GM15510 (cell line): Measurements from ENCODE around the gene STX18.

Experiments used
- POLR2A ChIP-seq: IDR thresholded peaks from 3 replicates; pipeline ENCODE4 v1.6.1; 2011; ENCODE audit warnings: borderline replicate concordance; ENCODE audit not compliant: insufficient read length; ENCODE audit errors: extremely low read depth

STX18 gene

DNA sequence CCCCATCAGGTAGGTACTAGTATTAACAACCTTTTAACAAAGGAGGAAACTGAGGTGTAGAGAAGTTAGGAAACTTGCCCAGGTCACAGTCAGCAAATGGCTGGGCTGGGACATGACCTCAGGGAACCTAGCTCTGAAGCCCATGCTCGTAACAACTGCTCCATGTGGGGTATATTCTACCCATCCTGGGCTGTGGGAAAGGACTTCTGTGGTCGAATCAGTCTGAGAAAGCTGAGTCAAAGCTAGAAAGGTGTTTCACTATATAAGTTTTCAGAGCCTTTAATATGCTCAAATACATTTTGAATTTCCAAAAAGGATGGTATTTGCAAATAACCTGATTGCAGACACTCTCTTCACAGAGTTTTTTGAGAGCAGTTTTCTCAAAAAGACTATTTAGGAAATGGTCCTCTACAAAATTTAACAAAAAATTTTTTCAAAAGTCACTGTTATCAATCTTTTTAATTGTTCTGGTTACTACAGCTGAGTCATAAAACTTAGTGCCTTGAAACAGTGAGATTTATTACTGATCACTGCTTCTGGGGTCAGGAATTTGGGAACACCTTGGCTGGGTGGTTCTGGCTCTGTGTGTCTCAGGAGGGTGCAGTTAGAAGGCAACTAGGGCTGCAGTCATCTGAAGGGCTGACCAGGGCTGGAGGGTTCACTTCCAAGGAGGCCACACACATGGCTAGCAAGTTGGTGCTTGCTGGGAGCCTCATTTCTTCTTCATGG lies 101.4 kb downstream of the STX18 start:
- no peak for TF ChIP-seq POLR2A

DNA sequence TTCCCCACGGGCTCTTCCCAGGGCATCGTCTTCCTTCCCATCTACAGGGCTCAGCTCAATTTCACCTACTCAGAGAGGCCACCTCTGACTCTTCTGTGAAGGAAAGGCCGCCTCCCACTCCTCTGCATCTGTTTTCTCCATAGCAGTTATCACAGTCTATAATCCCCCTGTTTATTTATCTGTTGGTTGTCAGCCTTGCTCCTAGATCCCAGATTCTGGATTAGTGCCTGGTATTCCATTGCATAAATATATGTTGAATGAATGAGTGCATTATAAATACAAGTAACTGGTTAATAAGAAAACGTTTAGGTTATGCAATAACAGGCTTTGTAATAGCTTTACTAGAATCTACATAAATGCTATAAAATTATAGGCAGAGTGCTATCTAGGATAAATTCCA lies 102.1 kb downstream of the STX18 start:
- TF ChIP-seq POLR2A = no peak

- TF ChIP-seq POLR2A = no peak
These were observed 103.0 kb downstream of the STX18 start for GRCh38 chr4:4438891-4439290.

- TF ChIP-seq POLR2A = no peak
These were observed 103.9 kb downstream of the STX18 start for GRCh38 chr4:4437798-4438470.

- no peak for TF ChIP-seq POLR2A
These were observed 105.5 kb downstream of the STX18 start for GRCh38 chr4:4436244-4436823.

DNA sequence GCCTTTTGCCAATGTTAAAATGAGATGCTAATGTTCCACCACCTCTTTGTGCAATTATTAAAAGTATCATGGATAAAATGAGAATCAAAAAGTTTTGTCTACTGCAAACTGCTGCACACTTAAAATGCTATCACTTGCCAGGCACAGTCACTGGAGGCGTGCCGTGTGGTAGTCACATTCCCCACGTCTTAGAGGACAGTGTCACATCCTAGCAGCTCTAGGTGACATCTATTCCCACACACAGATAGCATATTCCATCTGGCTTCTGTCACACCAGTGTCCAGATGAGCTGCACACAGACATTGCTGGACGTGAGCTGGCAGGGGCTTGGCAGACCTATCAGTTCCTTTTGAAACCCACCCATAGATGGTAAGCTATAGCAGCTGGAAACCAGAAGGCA lies 107.9 kb downstream of the STX18 start:
- no peak for TF ChIP-seq POLR2A

- no peak for TF ChIP-seq POLR2A
These were observed 109.3 kb downstream of the STX18 start for GRCh38 chr4:4432341-4433125.

GRCh38 chr4:4430492-4431195 lies 111.2 kb downstream of the STX18 start:
- no peak for TF ChIP-seq POLR2A

DNA sequence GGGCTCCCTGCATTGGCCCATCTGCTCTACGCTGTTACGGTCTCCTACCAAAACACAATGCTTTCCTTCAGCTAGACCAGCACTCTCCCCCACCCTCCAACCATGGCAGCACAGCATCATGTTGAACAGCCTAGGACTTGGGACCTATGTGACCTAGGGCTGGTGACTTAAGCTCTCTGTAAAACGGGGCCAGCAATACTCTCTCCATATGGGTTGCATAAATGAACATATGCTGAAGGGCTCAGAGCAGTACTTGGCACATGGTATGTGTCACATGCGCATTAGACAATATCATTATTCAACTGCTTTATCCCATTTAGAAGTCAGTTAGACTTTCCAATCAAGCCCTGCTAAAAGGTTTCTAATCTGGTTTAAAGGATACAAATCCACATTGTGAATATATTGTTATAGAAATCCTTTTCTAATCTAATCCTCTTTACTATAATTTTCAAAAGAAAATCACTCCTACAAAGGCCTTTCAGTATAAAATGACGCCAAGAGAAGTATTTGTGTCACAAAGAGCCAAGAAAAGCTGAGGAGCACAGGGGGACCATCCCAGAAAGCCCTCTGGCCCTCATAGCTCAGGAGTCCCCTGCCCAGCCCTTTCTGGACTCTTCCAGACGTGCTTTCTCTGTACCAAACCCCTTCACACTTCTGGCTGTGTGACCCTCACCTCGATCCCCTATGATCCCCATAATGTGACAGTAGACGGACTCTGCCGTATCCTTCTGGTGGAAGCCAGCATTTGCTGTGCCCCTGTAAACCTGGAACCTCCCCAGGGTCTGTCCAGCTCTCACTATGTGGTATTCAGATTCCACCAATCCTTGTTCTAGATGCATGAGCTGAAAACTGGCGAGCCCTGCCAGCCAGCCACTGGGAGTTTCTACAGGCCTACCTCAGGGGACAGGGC lies 112.6 kb downstream of the STX18 start:
- no peak for TF ChIP-seq POLR2A

DNA sequence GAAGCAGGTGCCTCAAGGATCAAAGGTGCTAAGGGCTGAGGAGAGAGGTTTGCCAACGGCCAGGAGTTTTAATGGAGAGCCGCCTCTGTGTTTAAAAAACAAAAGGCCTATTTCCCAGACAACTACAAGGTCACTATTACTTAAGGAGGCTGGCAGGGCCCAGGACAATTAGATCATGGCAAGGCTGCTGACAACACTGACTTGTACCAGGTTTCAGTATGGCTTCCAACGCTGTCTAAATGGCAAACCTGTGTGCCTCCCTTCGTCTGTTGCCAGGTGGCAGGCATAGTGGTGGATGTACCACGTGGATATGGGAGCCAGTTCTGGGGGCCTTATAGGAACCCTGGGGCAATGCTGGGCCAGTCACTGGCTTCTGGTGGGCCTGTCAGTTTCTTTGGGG lies 114.0 kb downstream of the STX18 start:
- TF ChIP-seq POLR2A = no peak

- no peak for TF ChIP-seq POLR2A
These were observed 114.6 kb downstream of the STX18 start for GRCh38 chr4:4427121-4427870.

DNA sequence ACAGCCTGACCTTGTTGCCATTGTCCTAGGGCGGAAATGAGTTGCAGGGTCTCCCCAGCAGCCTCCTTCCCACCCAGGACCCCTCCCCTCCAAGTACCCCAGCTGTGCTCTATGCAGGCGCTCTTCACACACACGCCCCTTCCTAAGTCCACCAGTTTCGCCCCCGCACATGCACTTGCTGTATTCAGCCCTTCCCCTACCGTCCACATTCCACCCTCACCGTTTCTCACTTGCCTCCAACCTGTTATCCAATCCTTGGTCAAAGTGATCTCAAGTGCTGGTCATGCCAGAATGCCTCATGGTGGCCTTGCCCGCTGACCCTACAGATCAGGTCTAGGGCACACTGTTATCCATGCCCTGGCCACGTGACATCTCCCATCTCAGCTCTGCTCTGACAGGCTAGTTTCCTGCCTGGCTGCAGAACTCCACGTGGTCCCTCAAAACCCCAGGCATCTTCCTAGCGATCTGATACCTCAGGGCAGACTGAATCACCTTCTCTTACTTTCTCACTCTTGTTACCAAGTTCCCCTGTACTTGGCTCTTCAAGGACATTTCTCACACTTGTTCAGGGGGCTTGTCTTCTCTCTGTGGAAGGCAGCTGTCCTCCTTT lies 115.2 kb downstream of the STX18 start:
- no peak for TF ChIP-seq POLR2A
